ENCODE data around the gene HAT1. TPM values are rescaled to one million over a fixed set of nuclear protein-coding genes. Genes with fewer than 3 reads are reported as not detected.

The HAT1 gene
- total RNA-seq, 2 donors from 2014 or later, result 58.1 to 74.6 TPM

DNA sequence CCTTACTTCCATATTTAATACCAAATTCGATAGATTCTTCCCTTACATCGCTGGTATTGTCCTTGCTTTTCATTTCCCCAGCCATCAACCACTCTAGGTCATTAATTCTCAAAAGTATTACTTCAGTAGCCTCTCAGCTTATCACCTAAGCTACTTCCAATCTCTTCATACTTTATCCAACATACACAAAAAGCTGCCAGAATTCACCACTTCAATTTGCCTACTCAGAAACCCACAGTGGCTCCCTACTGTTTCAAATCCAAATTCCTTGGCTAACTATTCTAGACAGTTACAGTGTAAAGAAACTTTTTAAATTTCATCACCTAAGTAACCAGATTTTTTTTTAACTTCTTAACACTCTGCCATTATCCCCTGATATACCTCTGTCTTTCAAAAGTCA lies 32.9 kb upstream of the HAT1 start:
- H3K4me1 ChIP-seq (ENCODE audit: control insufficient read depth, insufficient read depth, low read length), result no peaks in the 10 kb centered on the region
- 91 to 95% methylated on average over 2 of the region's 2 CpGs for WGBS, 2 experiments (ENCODE audit: insufficient coverage in 1 of 2, insufficient read length in 1 of 2)
- no peak overlapping the region for H3K27ac ChIP-seq (ENCODE audit: low read depth, low read length)
- DNase-seq, result no peak
- no peaks in the 10 kb centered on the region for H3K9me3 ChIP-seq (ENCODE audit: control insufficient read depth, low read length)
- H3K27me3 Mint-ChIP-seq (ENCODE audit: insufficient read depth), result peaks cover 19% of the 10 kb centered on the region
- no peak overlapping the region for H3K27ac Mint-ChIP-seq
- no peaks in the 10 kb centered on the region for H3K9me3 Mint-ChIP-seq
- H3K27me3 ChIP-seq (ENCODE audit: control insufficient read depth, insufficient read depth, low read length, poor library complexity, severe bottlenecking), result peaks cover 11% of the 10 kb centered on the region
- peaks cover 13% of the 10 kb centered on the region for H3K4me1 Mint-ChIP-seq
- no peaks in the 10 kb centered on the region for H3K36me3 Mint-ChIP-seq (ENCODE audit: low read depth)
- no peak for TF ChIP-seq CTCF (conservative IDR thresholded peaks at IDR 0.05)
- no peak overlapping the region for H3K4me3 Mint-ChIP-seq
- no peak overlapping the region for H3K4me3 ChIP-seq (ENCODE audit: low read length)
- no peaks in the 10 kb centered on the region for H3K36me3 ChIP-seq (ENCODE audit: control insufficient read depth, insufficient read depth, low read length)
- H3K9ac ChIP-seq (ENCODE audit: extremely low read depth, low read length, poor library complexity, severe bottlenecking), result no peak overlapping the region

DNA sequence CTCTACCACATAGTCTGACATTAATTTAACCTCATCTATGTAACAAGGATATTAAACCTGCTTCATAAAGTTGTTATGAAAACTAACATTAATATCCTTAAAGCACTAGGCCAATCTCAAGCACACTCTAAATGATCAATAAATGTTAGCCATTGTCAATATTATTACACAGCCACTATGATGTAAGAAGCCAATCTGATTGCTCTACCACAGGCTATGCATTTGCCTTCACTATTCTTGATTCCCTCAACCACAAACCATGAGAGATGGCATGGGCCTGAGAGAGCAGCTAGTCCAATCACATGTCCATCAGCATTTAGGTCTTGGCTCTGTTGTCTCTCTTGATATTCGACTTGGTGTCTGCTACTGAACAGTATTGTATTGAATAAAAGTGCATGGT lies 32.5 kb upstream of the HAT1 start:
- Mint-ChIP-seq H3K4me1 (peaks cover 18% of the 10 kb centered on the region), H3K27ac (no peak overlapping the region), H3K36me3 (ENCODE audit: low read depth) (no peaks in the 10 kb centered on the region), H3K27me3 (ENCODE audit: insufficient read depth) (peaks cover 19% of the 10 kb centered on the region), H3K9me3 (no peaks in the 10 kb centered on the region), H3K4me3 (no peak overlapping the region)
- no peak for DNase-seq
- WGBS, 2 experiments (ENCODE audit: insufficient coverage in 1 of 2, insufficient read length in 1 of 2), result 80 to 91% methylated on average over 1 of the region's 1 CpG
- no peaks in the 10 kb centered on the region for H3K4me1 ChIP-seq (ENCODE audit: control insufficient read depth, insufficient read depth, low read length)
- no peak overlapping the region for H3K27ac ChIP-seq (ENCODE audit: low read depth, low read length)
- TF ChIP-seq CTCF (conservative IDR thresholded peaks at IDR 0.05), result no peak
- no peaks in the 10 kb centered on the region for H3K36me3 ChIP-seq (ENCODE audit: control insufficient read depth, insufficient read depth, low read length)
- H3K27me3 ChIP-seq (ENCODE audit: control insufficient read depth, insufficient read depth, low read length, poor library complexity, severe bottlenecking), result peaks cover 11% of the 10 kb centered on the region
- no peak overlapping the region for H3K4me3 ChIP-seq (ENCODE audit: low read length)
- H3K9me3 ChIP-seq (ENCODE audit: control insufficient read depth, low read length), result no peaks in the 10 kb centered on the region
- H3K9ac ChIP-seq (ENCODE audit: extremely low read depth, low read length, poor library complexity, severe bottlenecking), result no peak overlapping the region

DNA sequence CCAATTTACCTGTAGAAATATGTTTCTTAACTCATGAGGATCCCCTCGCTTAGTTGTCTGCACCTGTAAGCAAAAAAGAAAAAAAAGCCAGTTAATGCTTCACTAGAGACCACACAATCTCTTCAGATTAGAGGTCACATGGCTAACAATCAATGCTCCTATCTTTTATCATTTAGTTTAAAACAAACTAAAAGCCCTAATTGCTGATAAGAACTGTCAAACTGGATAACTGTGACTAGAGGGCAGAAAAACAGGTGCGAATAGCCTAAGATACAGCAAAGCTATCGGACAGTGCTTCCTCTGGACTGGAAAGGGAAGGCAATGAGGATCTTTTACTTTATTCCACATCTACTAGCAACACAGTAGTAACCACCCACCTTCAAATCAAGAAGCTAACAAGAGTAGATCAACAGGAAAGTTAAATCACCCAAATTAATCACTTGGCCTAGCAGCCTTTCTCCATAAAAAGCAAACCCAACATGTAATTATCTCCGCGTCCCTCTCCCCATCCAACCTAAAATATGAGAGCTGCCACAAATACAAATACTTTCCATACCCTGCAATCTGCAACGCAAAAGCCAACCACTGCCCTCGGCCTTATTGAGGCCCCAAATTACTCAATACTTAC lies 29.0 kb upstream of the HAT1 start:
- peak overlapping the region; percentile 87 for H3K4me3 ChIP-seq (ENCODE audit: low read length)
- peak overlapping the region; percentile 83 for H3K27ac Mint-ChIP-seq
- H3K27me3 ChIP-seq (ENCODE audit: control insufficient read depth, insufficient read depth, low read length, poor library complexity, severe bottlenecking), result peaks cover 11% of the 10 kb centered on the region
- H3K9me3 Mint-ChIP-seq, result peaks cover 9% of the 10 kb centered on the region
- H3K27ac ChIP-seq (ENCODE audit: low read depth, low read length), result no peak overlapping the region
- no peaks in the 10 kb centered on the region for H3K36me3 ChIP-seq (ENCODE audit: control insufficient read depth, insufficient read depth, low read length)
- peak overlapping the region; percentile 86 for H3K4me3 Mint-ChIP-seq
- H3K9ac ChIP-seq (ENCODE audit: extremely low read depth, low read length, poor library complexity, severe bottlenecking), result no peak overlapping the region
- H3K4me1 Mint-ChIP-seq, result peaks cover 19% of the 10 kb centered on the region
- no peaks in the 10 kb centered on the region for H3K36me3 Mint-ChIP-seq (ENCODE audit: low read depth)
- TF ChIP-seq CTCF (conservative IDR thresholded peaks at IDR 0.05), result peak; percentile 13
- H3K4me1 ChIP-seq (ENCODE audit: control insufficient read depth, insufficient read depth, low read length), result no peaks in the 10 kb centered on the region
- H3K9me3 ChIP-seq (ENCODE audit: control insufficient read depth, low read length), result peaks cover 3% of the 10 kb centered on the region
- 45 to 80% methylated on average over 4 to 7 of the region's 7 CpGs for WGBS, 2 experiments (ENCODE audit: insufficient coverage in 1 of 2, insufficient read length in 1 of 2)
- no peak for DNase-seq
- peaks cover 31% of the 10 kb centered on the region for H3K27me3 Mint-ChIP-seq (ENCODE audit: insufficient read depth)

All from endodermal cell (in vitro differentiated cells).